ENCODE measurements around the gene ADIPOQ. TPM values are rescaled to one million over a fixed set of nuclear protein-coding genes. Genes with fewer than 3 reads are reported as not detected.

The ADIPOQ gene
- total RNA-seq, 2 donors from 2014 or later, result 0.17 to 0.58 TPM

DNA sequence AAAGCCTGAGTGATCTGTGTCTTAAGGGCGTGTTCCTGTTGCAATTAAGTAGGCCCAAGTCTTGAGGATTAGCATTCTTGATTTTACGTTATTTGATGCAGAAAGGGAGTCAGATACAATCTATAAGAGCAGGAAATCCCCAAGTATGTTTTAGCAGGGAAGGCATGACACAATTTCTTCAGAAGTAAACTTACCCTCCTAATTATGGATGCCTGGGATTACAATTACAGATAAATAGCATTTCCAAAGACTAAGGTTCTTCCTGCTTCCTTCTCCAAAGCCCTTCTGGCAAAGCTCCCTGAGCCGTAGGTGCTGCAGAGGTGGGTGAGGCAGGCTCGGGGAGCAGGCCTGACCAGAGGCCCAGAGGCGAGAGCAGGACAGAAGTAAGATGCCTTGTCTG lies 52.9 kb downstream of the ADIPOQ start:
- no peak for DNase-seq
- Histone ChIP-seq H3K4me1 (no peaks in the 10 kb centered on the region), H3K9ac (ENCODE audit: low read depth in 2 of 2, low read length in 2 of 2) (no peak overlapping the region), H3K4me3 (no peak overlapping the region), H3K36me3 (no peaks in the 10 kb centered on the region), H3K27me3 (no peaks in the 10 kb centered on the region), H3K27ac (no peak overlapping the region), H3K9me3 (no peaks in the 10 kb centered on the region)
- intact Hi-C loops (cut with DNase I), result no loop called here
- TF ChIP-seq, protein P1, sequence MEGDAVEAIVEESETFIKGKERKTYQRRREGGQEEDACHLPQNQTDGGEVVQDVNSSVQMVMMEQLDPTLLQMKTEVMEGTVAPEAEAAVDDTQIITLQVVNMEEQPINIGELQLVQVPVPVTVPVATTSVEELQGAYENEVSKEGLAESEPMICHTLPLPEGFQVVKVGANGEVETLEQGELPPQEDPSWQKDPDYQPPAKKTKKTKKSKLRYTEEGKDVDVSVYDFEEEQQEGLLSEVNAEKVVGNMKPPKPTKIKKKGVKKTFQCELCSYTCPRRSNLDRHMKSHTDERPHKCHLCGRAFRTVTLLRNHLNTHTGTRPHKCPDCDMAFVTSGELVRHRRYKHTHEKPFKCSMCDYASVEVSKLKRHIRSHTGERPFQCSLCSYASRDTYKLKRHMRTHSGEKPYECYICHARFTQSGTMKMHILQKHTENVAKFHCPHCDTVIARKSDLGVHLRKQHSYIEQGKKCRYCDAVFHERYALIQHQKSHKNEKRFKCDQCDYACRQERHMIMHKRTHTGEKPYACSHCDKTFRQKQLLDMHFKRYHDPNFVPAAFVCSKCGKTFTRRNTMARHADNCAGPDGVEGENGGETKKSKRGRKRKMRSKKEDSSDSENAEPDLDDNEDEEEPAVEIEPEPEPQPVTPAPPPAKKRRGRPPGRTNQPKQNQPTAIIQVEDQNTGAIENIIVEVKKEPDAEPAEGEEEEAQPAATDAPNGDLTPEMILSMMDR (IDR thresholded peaks at IDR 0.05), result no peak

DNA sequence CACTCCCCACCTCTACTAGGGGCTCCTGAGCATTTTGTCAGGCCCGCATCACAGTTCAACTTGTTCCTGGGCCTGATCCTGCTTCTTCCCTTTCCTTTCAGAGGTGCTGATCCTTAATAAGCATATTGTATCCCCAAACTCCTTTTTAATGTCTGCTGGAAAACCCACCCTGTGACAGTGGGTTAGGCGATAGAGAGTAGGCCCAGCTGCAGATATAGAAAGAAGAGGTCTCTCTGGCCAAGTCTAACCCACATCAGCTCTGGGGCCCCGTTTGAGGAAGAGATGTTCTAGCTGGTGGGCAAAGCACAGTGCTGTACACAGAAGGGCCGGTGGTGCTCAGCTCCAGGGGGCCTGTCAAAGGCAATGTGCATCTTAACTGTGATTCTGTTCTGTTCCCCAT lies 53.5 kb downstream of the ADIPOQ start:
- no peaks in the 10 kb centered on the region for H3K36me3 ChIP-seq
- no peaks in the 10 kb centered on the region for H3K4me1 ChIP-seq
- no peaks in the 10 kb centered on the region for H3K27me3 ChIP-seq
- TF ChIP-seq, protein P1 (IDR thresholded peaks at IDR 0.05), result no peak
- intact Hi-C loops (cut with DNase I), result no loop called here
- no peaks in the 10 kb centered on the region for H3K9me3 ChIP-seq
- no peak for DNase-seq
- no peak overlapping the region for H3K4me3 ChIP-seq
- no peak overlapping the region for H3K27ac ChIP-seq
- H3K9ac ChIP-seq (ENCODE audit: low read depth in 2 of 2, low read length in 2 of 2), result no peak overlapping the region

DNA sequence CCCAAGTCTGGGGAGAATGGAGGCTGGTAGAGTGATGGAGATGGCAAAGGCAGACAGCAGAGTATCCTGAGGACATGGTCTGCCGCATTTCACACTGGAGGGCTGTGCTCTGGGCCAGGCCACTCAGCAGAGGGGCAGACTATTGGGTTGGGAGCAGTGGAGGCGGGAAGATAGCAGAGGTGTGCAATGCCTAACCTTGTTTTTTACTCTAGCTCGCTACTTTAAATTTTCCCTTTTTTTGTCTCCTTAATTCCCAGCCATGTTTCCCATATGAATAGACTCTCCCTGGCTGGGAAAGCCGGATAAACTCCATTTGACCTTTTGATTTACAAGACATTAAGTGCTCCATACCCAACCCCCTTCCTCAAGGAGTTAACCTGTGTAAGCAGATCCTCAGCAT lies 54.4 kb downstream of the ADIPOQ start:
- intact Hi-C loops (cut with DNase I), result no loop called here
- no peak for DNase-seq
- TF ChIP-seq, protein P1 (IDR thresholded peaks at IDR 0.05), result no peak
- H3K9me3 ChIP-seq, result no peaks in the 10 kb centered on the region
- H3K9ac ChIP-seq (ENCODE audit: low read depth in 2 of 2, low read length in 2 of 2), result no peak overlapping the region
- no peaks in the 10 kb centered on the region for H3K27me3 ChIP-seq
- H3K4me1 ChIP-seq, result no peaks in the 10 kb centered on the region
- no peak overlapping the region for H3K27ac ChIP-seq
- no peak overlapping the region for H3K4me3 ChIP-seq
- no peaks in the 10 kb centered on the region for H3K36me3 ChIP-seq

DNA sequence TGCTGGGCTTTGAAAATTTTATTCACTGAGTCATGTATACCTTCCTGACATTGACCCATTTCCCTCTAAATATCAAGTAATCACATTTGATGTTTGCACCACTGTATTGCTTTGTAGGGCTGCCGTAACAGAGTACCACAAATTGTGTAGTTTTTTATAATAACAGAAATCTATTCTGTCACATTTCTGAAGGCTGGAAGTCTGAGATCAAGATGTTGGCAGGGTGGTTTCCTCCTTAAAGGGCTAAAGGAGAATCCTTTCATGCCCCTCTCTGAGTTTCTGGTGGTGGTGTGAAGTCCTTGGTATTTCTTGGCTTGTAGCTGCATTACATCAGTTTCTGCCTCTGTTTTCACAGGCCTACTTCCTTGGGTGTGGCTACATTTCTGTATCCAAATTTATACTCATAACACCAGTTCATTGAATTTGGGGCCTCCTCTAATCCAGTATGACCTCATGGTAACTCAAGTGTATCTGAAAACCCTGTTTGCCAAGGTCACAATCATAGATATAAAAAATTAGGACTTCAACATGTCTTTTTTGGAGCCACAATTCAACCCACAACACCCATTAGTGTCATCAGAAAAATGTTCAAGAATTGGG lies 58.7 kb downstream of the ADIPOQ start:
- H3K36me3 ChIP-seq, result no peaks in the 10 kb centered on the region
- no peaks in the 10 kb centered on the region for H3K27me3 ChIP-seq
- TF ChIP-seq, protein P1 (IDR thresholded peaks at IDR 0.05), result no peak
- no peak for DNase-seq
- no peak overlapping the region for H3K4me3 ChIP-seq
- no peak overlapping the region for H3K27ac ChIP-seq
- H3K4me1 ChIP-seq, result no peaks in the 10 kb centered on the region
- intact Hi-C loops (cut with DNase I), result no loop called here
- H3K9me3 ChIP-seq, result no peaks in the 10 kb centered on the region
- H3K9ac ChIP-seq (ENCODE audit: low read depth in 2 of 2, low read length in 2 of 2), result no peak overlapping the region

DNA sequence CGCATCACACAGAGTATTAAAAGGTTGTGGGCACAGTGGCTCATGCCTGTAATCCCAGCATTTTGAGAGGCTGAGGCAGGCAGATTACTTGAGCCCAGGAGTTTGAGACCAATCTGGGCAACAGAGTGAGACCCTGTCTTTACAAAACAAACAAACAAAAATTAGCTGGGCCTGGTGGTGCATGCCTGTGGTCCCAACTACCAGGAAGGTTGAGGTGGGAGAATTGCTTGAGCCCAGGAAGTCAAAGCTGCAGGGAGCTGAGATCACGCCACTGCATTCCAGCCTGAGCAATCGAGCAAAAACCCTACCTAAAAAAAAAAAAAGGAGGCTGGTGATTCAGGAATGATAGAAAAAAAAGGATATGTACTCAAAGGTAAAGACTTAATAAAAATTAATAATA lies 59.6 kb downstream of the ADIPOQ start:
- Histone ChIP-seq H3K4me1 (no peaks in the 10 kb centered on the region), H3K9ac (ENCODE audit: low read depth in 2 of 2, low read length in 2 of 2) (no peak overlapping the region), H3K9me3 (no peaks in the 10 kb centered on the region), H3K4me3 (no peak overlapping the region), H3K27me3 (no peaks in the 10 kb centered on the region), H3K27ac (no peak overlapping the region), H3K36me3 (no peaks in the 10 kb centered on the region)
- no peak for DNase-seq
- TF ChIP-seq, protein P1 (IDR thresholded peaks at IDR 0.05), result no peak
- intact Hi-C loops (cut with DNase I), result no loop called here
